GM06990 (cell line): Measurements from ENCODE around the gene CEP250.
A peak's percentile ranks its signal among the peaks of the same experiment; 100 is the strongest.
"Not testable (repeated sequence)": the region's sequence is repeated elsewhere in the genome, so short reads cannot be mapped to it uniquely, and the experiment has no call there.

Experiments used
- DNase-seq: peaks from one replicate; pipeline ENCODE4 v3.0.0-alpha.2; 2011; ENCODE audit not compliant: insufficient read length; ENCODE audit errors: extremely low read depth
- H3K27me3 ChIP-seq: replicated peaks from 2 replicates; pipeline ENCODE4 v1.6.0; 2011; ENCODE audit warnings: low read length; ENCODE audit not compliant: control insufficient read depth, insufficient read depth
- H3K36me3 ChIP-seq: 2 replicates; pipeline ENCODE4 v1.5.1; 2011; ENCODE audit warnings: low read length; ENCODE audit not compliant: control insufficient read depth, insufficient read depth
- H3K4me3 ChIP-seq: replicated peaks from 2 replicates; pipeline ENCODE4 v1.5.1; 2011; ENCODE audit warnings: low read depth, mild to moderate bottlenecking, control low read depth, low read length
- CTCF ChIP-seq: IDR thresholded peaks from 2 replicates; pipeline ENCODE4 v1.5.1; 2011; ENCODE audit warnings: low read length, control low read depth, mild to moderate bottlenecking, inconsistent platforms; ENCODE audit not compliant: insufficient read depth, poor library complexity, severe bottlenecking

CEP250 gene

GRCh38 chr20:35447082-35447789 is 8.2 kb upstream of the CEP250 start:
- DNase-seq = peak; percentile 70
- peak; percentile 98 for TF ChIP-seq CTCF
- H3K36me3 ChIP-seq = no peaks in the 10 kb centered on the region
- no peaks in the 10 kb centered on the region; the same call in 1 of the 2 replicates for H3K27me3 ChIP-seq
- H3K4me3 ChIP-seq = peak overlapping the region; percentile 46

- Histone ChIP-seq H3K4me3 (no peak overlapping the region), H3K36me3 (no peaks in the 10 kb centered on the region), H3K27me3 (no peaks in the 10 kb centered on the region)
- no peak for DNase-seq
- no peak for TF ChIP-seq CTCF
Observed at GRCh38 chr20:35448788-35449373, 6.5 kb upstream of the CEP250 start.

- not testable (repeated sequence) for H3K36me3 ChIP-seq, DNase-seq, H3K4me3 ChIP-seq, H3K27me3 ChIP-seq
Observed at GRCh38 chr20:35449855-35450254, 5.5 kb upstream of the CEP250 start.

GRCh38 chr20:35451295-35451694 is 4.1 kb upstream of the CEP250 start:
- no peaks in the 10 kb centered on the region for H3K36me3 ChIP-seq
- H3K4me3 ChIP-seq = no peak overlapping the region
- no peak for DNase-seq
- H3K27me3 ChIP-seq = no peaks in the 10 kb centered on the region
- no peak for TF ChIP-seq CTCF

GRCh38 chr20:35453647-35454046 is 1.8 kb upstream of the CEP250 start:
- H3K27me3 ChIP-seq = no peaks in the 10 kb centered on the region
- TF ChIP-seq CTCF = no peak
- no peaks in the 10 kb centered on the region for H3K36me3 ChIP-seq
- DNase-seq = no peak
- H3K4me3 ChIP-seq = no peak overlapping the region

GRCh38 chr20:35456700-35457099 is 1.3 kb downstream of the CEP250 start:
- DNase-seq, H3K36me3 ChIP-seq, H3K27me3 ChIP-seq, H3K4me3 ChIP-seq: not testable (repeated sequence)

- H3K27me3 ChIP-seq, H3K36me3 ChIP-seq, DNase-seq, H3K4me3 ChIP-seq: not testable (repeated sequence)
Observed at GRCh38 chr20:35457539-35457938, 2.1 kb downstream of the CEP250 start.
